GM19372 (cell line): Measurements from ENCODE around the gene PLA1A.
"Not testable (repeated sequence)": the region's sequence is repeated elsewhere in the genome, so short reads cannot be mapped to it uniquely, and the experiment has no call there.

Experiments
- ATAC-seq: cut with Tn5 transposase; IDR thresholded peaks from one replicate; pipeline ENCODE4 v1.9.1; 2021; ENCODE audit warnings: mild to moderate bottlenecking, low read depth, moderate library complexity; ENCODE audit not compliant: unreplicated experiment

The PLA1A gene

GRCh38 chr3:119579366-119580066, 18.2 kb upstream of the PLA1A start, which contains the start of gene ADPRH:
TSS of gene ADPRH (plus strand) at chr3:119579492. CDS start at chr3:119582170, 2,678 bp downstream.
- ATAC-seq: peak; percentile 61

GRCh38 chr3:119580067-119580760, 17.5 kb upstream of the PLA1A start:
- ATAC-seq: peak; percentile 67

GRCh38 chr3:119582178-119582577, 15.5 kb upstream of the PLA1A start:
- ATAC-seq: no peak

GRCh38 chr3:119585208-119585607, 12.5 kb upstream of the PLA1A start:
- ATAC-seq: no peak

GRCh38 chr3:119585856-119586570, 11.7 kb upstream of the PLA1A start:
- no peak for ATAC-seq

- ATAC-seq: no peak
Observed at GRCh38 chr3:119586733-119587172, 10.9 kb upstream of the PLA1A start.

GRCh38 chr3:119588112-119588511, 9.6 kb upstream of the PLA1A start:
- peak; percentile 58 for ATAC-seq

GRCh38 chr3:119589102-119589773, 8.4 kb upstream of the PLA1A start:
- no peak for ATAC-seq

- ATAC-seq: no peak
Observed at GRCh38 chr3:119590706-119591105, 7.0 kb upstream of the PLA1A start.

GRCh38 chr3:119592861-119593260, 4.8 kb upstream of the PLA1A start:
- ATAC-seq: no peak

- ATAC-seq: no peak
Observed at GRCh38 chr3:119594066-119594465, 3.6 kb upstream of the PLA1A start.

GRCh38 chr3:119594929-119595328, 2.8 kb upstream of the PLA1A start:
- ATAC-seq: not testable (repeated sequence)

GRCh38 chr3:119595639-119596334, 1.9 kb upstream of the PLA1A start:
- no peak for ATAC-seq

GRCh38 chr3:119596398-119596797, 1.3 kb upstream of the PLA1A start:
- ATAC-seq: no peak

GRCh38 chr3:119598410-119599098, 869 bp downstream of the PLA1A start:
- peak; percentile 43 for ATAC-seq

GRCh38 chr3:119599558-119600174, 2.0 kb downstream of the PLA1A start:
- ATAC-seq: no peak

- peak; percentile 57 for ATAC-seq
Observed at GRCh38 chr3:119600732-119601131, 3.0 kb downstream of the PLA1A start.

GRCh38 chr3:119601154-119601553, 3.5 kb downstream of the PLA1A start:
- ATAC-seq: no peak

GRCh38 chr3:119602676-119603075, 5.0 kb downstream of the PLA1A start:
- ATAC-seq: no peak
